IMR-90 (cell line): ENCODE results near the gene ETF1. TPM values are rescaled to one million over a fixed set of nuclear protein-coding genes. Genes with fewer than 3 reads are reported as not detected.

Experiments
- ATAC-seq: fragments of 200-7000 bp; cut with Tn5 transposase; 2 replicates; pipeline ENCODE4 v1.9.1; 2020; ENCODE audit warnings: low read depth, mild to moderate bottlenecking, moderate library complexity
- BruUV-seq: library from RNA; stranded (reverse); fragments of 400-500 nt; replicated peaks from 2 replicates; lab custom pipeline; 2021; lab: Mats Ljungman, UMichigan
- CTCF ChIA-PET: fragments of 300-600 bp; formaldehyde crosslinking; extraction: SDS; loops from one replicate; lab custom pipeline; 2021; ENCODE audit warnings: antibody characterized with exemption; lab: Yijun Ruan, JAX
- POLR2A ChIA-PET: fragments of 300-600 bp; sonication (Branson Sonifier 250); formaldehyde crosslinking; loops from one replicate; lab custom pipeline; 2022; ENCODE audit warnings: antibody characterized with exemption; ENCODE audit not compliant: unreplicated experiment; lab: Charles Lee
- DNase-seq: peaks from one replicate; pipeline ENCODE4 v3.0.0; 2013
- H2AFZ ChIP-seq: replicated peaks from 2 replicates; pipeline ENCODE3; 2013; ENCODE audit warnings: low read length, mild to moderate bottlenecking; ENCODE audit not compliant: poor library complexity
- H2AK5ac ChIP-seq: 2 replicates; pipeline ENCODE4 v1.6.1; 2013; ENCODE audit warnings: low read depth, low read length, inconsistent platforms
- H2AK9ac ChIP-seq: replicated peaks from 2 replicates; pipeline ENCODE3; 2013; ENCODE audit warnings: mild to moderate bottlenecking, low read depth, low read length, moderate library complexity; ENCODE audit not compliant: poor library complexity
- H2BK120ac ChIP-seq: 2 replicates; pipeline ENCODE4 v1.6.1; 2013; ENCODE audit warnings: low read depth, low read length, inconsistent platforms
- H2BK15ac ChIP-seq: 3 replicates; pipeline ENCODE4 v1.6.1; 2013; ENCODE audit warnings: low read depth, low read length, inconsistent platforms
- H2BK20ac ChIP-seq: 2 replicates; pipeline ENCODE4 v1.6.1; 2013; ENCODE audit warnings: low read depth, mild to moderate bottlenecking, inconsistent platforms, low read length, moderate library complexity
- H2BK5ac ChIP-seq: 2 replicates; pipeline ENCODE4 v1.6.1; 2013; ENCODE audit warnings: mild to moderate bottlenecking, low read depth, low read length, inconsistent platforms; ENCODE audit not compliant: poor library complexity, severe bottlenecking
- H3K14ac ChIP-seq: replicated peaks from 2 replicates; pipeline ENCODE4 v1.6.1; 2013; ENCODE audit warnings: low read depth, low read length, inconsistent platforms
- H3K18ac ChIP-seq: 2 replicates; pipeline ENCODE4 v1.6.1; 2013; ENCODE audit warnings: low read depth, low read length, control low read depth
- H3K23ac ChIP-seq: 2 replicates; pipeline ENCODE4 v1.6.1; 2013; ENCODE audit warnings: low read depth, low read length, inconsistent platforms
- H3K27ac ChIP-seq: 2 replicates; pipeline ENCODE4 v1.5.1; 2013; ENCODE audit warnings: mild to moderate bottlenecking, control low read depth, low read length; ENCODE audit not compliant: insufficient read depth
- H3K27me3 ChIP-seq: 2 replicates; pipeline ENCODE4 v1.6.1; 2013; ENCODE audit warnings: low read length; ENCODE audit not compliant: control insufficient read depth, insufficient read depth
- H3K36me3 ChIP-seq: 2 replicates; pipeline ENCODE4 v1.6.1; 2013; ENCODE audit warnings: low read length, mixed read lengths; ENCODE audit not compliant: control insufficient read depth, insufficient read depth
- H3K4ac ChIP-seq: 2 replicates; pipeline ENCODE4 v1.6.1; 2013; ENCODE audit warnings: low read depth, low read length, inconsistent platforms
- H3K4me1 ChIP-seq: 2 replicates; pipeline ENCODE4 v1.6.1; 2013; ENCODE audit warnings: low read length, mixed read lengths; ENCODE audit not compliant: control insufficient read depth, insufficient read depth
- H3K4me2 ChIP-seq: 2 replicates; pipeline ENCODE4 v1.6.1; 2013; ENCODE audit warnings: low read depth, mild to moderate bottlenecking, control low read depth, low read length, moderate library complexity
- H3K4me3 ChIP-seq: 2 replicates; pipeline ENCODE4 v1.5.1; 2013; ENCODE audit warnings: low read depth, mild to moderate bottlenecking, control low read depth, low read length, moderate library complexity; ENCODE audit not compliant: insufficient read depth
- H3K56ac ChIP-seq: 2 replicates; pipeline ENCODE4 v1.6.1; 2013; ENCODE audit warnings: low read length, inconsistent platforms; ENCODE audit not compliant: insufficient read depth; ENCODE audit errors: extremely low read depth
- H3K79me1 ChIP-seq, 2 experiments: 2 replicates each; pipeline ENCODE4 v1.6.1; 2013; ENCODE audit warnings: low read length in 2 of 2, inconsistent platforms in 1 of 2, low read depth in 1 of 2
- H3K9ac ChIP-seq: 2 replicates; pipeline ENCODE4 v1.6.1; 2013; ENCODE audit warnings: low read depth, low read length, control low read depth
- H3K9me1 ChIP-seq: 2 replicates; pipeline ENCODE4 v1.6.1; 2013; ENCODE audit warnings: low read length, inconsistent platforms; ENCODE audit not compliant: insufficient read depth
- H3K9me3 ChIP-seq: 2 replicates; pipeline ENCODE4 v1.6.1; 2013; ENCODE audit warnings: low read length; ENCODE audit not compliant: control insufficient read depth, insufficient read depth
- H4K20me1 ChIP-seq: 2 replicates; pipeline ENCODE4 v1.6.1; 2013; ENCODE audit warnings: low read length, inconsistent platforms; ENCODE audit not compliant: insufficient read depth
- H4K5ac ChIP-seq: 2 replicates; pipeline ENCODE4 v1.6.1; 2013; ENCODE audit warnings: mild to moderate bottlenecking, low read depth, low read length, control low read depth
- H4K8ac ChIP-seq, 2 experiments: 2 replicates each; pipeline ENCODE4 v1.6.1; 2013; ENCODE audit warnings: low read depth in 2 of 2, low read length in 2 of 2, control low read depth in 1 of 2, inconsistent platforms in 1 of 2
- H4K91ac ChIP-seq: 2 replicates; pipeline ENCODE4 v1.6.1; 2013; ENCODE audit warnings: low read depth, low read length, inconsistent platforms; ENCODE audit not compliant: insufficient read depth
- CTCF ChIP-seq: conservative IDR thresholded peaks from 2 replicates; pipeline ENCODE4 v1.5.1; 2012; ENCODE audit warnings: mild to moderate bottlenecking, low read depth, low read length, improper control_type of control experiment
- FOS ChIP-seq: fragments of 150-350 bp; IDR thresholded peaks from 2 replicates; pipeline ENCODE4 v1.6.1; 2016; ENCODE audit warnings: low read depth, low read length
- MAZ ChIP-seq: IDR thresholded peaks from 2 replicates; pipeline ENCODE4 v1.6.1; 2012; ENCODE audit warnings: low read depth, mild to moderate bottlenecking, low read length, improper control_type of control experiment, moderate library complexity, borderline replicate concordance
- MXI1 ChIP-seq: IDR thresholded peaks from 2 replicates; pipeline ENCODE4 v1.6.1; 2012; ENCODE audit warnings: low read depth, mild to moderate bottlenecking, low read length, moderate library complexity, borderline replicate concordance
- NFE2L2 ChIP-seq: fragments of 150-350 bp; IDR thresholded peaks from 2 replicates; pipeline ENCODE4 v1.6.1; 2016; ENCODE audit warnings: low read depth, mild to moderate bottlenecking, low read length
- POLR2A ChIP-seq: IDR thresholded peaks from 2 replicates; pipeline ENCODE4 v1.6.1; 2012; ENCODE audit warnings: mild to moderate bottlenecking, low read depth, low read length
- RAD21 ChIP-seq: IDR thresholded peaks from 2 replicates; pipeline ENCODE4 v1.6.1; 2012; ENCODE audit warnings: low read length, improper control_type of control experiment
- RCOR1 ChIP-seq: IDR thresholded peaks from 2 replicates; pipeline ENCODE4 v1.6.1; 2012; ENCODE audit warnings: mild to moderate bottlenecking, low read length, improper control_type of control experiment; ENCODE audit not compliant: insufficient replicate concordance
- RFX5 ChIP-seq: IDR thresholded peaks from 2 replicates; pipeline ENCODE4 v1.8.0; 2012; ENCODE audit warnings: low read depth, mild to moderate bottlenecking, low read length, moderate library complexity
- WGBS, 2 experiments: methylation state at CpG; one replicate each; pipeline versions ENCODE4 v1.1.5 to v1.1.7; 2013; ENCODE audit warnings: missing lambda C conversion rate in 2 of 2; ENCODE audit not compliant: insufficient read length in 1 of 2; ENCODE audit errors: extremely low coverage in 2 of 2; 5-methylcytosine and 5-hydroxymethylcytosine counted together
- dilution Hi-C: fragments of 300-500 bp; cut with HindIII; formaldehyde crosslinking; loops from one replicate; pipeline ENCODE4 v1.14.3; 2018; ENCODE audit warnings: low sequenced_read_pairs; ENCODE audit not compliant: unreplicated experiment
- in situ Hi-C: fragments of 300-500 bp; cut with MboI; formaldehyde crosslinking; loops from 3 replicates; pipeline ENCODE4 v1.14.3; 2019; ENCODE audit warnings: low sequenced_read_pairs, inconsistent platforms, mixed read lengths
- intact Hi-C: fragments of 100-400 bp; cut with micrococcal nuclease; formaldehyde crosslinking; loops from 2 replicates; pipeline ENCODE4 v1.10.0; 2022
- polyA plus RNA-seq, 3 experiments: library from polyadenylated mRNA; depleted of rRNA; stranded (reverse); fragments of >200 nt; gene quantifications; 2 replicates each; pipeline ENCODE4 v1.2.3, GENCODE V29; 2012; ENCODE audit warnings: low replicate concordance in 1 of 3
- total RNA-seq: library from RNA; depleted of rRNA; stranded (reverse); fragments of >200 nt; gene quantifications from 2 replicates; pipeline ENCODE4 v1.2.3, GENCODE V29; 2012
- TF ChIP-seq, protein P1 (sequence below): fragments of 150-350 bp; IDR thresholded peaks from 2 replicates; pipeline ENCODE4 v1.6.1; 2017; ENCODE audit warnings: mild to moderate bottlenecking, antibody characterized with exemption, low read length, low read depth
- TF ChIP-seq, protein P2 (sequence below): fragments of 150-350 bp; IDR thresholded peaks from 2 replicates; pipeline ENCODE4 v1.6.1; 2016; ENCODE audit warnings: low read depth, mild to moderate bottlenecking, low read length, moderate library complexity, borderline replicate concordance

Gene ETF1
- total and polyA plus RNA-seq, 2 of the 4 experiments (the other 2 are of a cell fraction) = 53.2 to 126 TPM

GRCh38 chr5:138553437-138554095 lies 10.5 kb upstream of the ETF1 start:
- intact Hi-C loops = no loop called here
- H3K4me2 ChIP-seq = no peak overlapping the region
- no peaks in the 10 kb centered on the region for H3K4me1 ChIP-seq
- dilution Hi-C loops = no loop called here
- H3K9me3 ChIP-seq = no peaks in the 10 kb centered on the region
- H3K36me3 ChIP-seq = peaks cover 31% of the 10 kb centered on the region
- peaks cover 10 to 36% of the 10 kb centered on the region in 2 experiments; a peak in 2 of 4 replicates for H3K79me1 ChIP-seq
- no peak overlapping the region for H2BK120ac ChIP-seq
- no peak overlapping the region for H3K9ac ChIP-seq
- no peak overlapping the region for H2AK9ac ChIP-seq
- no peak overlapping the region for H2AFZ ChIP-seq
- H2BK5ac ChIP-seq = no peak overlapping the region
- H3K27ac ChIP-seq = no peak overlapping the region
- H4K8ac ChIP-seq = no peak overlapping the region
- no peak overlapping the region for H3K23ac ChIP-seq
- peaks cover 26% of the 10 kb centered on the region; the same call in 1 of the 2 replicates for H4K20me1 ChIP-seq
- no peak overlapping the region for H3K18ac ChIP-seq
- H3K9me1 ChIP-seq = no peaks in the 10 kb centered on the region
- no peak for TF ChIP-seq RFX5
- TF ChIP-seq FOS = no peak
- no peak for TF ChIP-seq MAZ
- TF ChIP-seq RCOR1 = no peak
- TF ChIP-seq, protein P1, sequence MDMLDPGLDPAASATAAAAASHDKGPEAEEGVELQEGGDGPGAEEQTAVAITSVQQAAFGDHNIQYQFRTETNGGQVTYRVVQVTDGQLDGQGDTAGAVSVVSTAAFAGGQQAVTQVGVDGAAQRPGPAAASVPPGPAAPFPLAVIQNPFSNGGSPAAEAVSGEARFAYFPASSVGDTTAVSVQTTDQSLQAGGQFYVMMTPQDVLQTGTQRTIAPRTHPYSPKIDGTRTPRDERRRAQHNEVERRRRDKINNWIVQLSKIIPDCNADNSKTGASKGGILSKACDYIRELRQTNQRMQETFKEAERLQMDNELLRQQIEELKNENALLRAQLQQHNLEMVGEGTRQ = no peak
- TF ChIP-seq, protein P2, sequence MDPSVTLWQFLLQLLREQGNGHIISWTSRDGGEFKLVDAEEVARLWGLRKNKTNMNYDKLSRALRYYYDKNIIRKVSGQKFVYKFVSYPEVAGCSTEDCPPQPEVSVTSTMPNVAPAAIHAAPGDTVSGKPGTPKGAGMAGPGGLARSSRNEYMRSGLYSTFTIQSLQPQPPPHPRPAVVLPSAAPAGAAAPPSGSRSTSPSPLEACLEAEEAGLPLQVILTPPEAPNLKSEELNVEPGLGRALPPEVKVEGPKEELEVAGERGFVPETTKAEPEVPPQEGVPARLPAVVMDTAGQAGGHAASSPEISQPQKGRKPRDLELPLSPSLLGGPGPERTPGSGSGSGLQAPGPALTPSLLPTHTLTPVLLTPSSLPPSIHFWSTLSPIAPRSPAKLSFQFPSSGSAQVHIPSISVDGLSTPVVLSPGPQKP = no peak
- TF ChIP-seq POLR2A = no peak
- no peak for TF ChIP-seq NFE2L2
- TF ChIP-seq CTCF = no peak
- no peak for TF ChIP-seq RAD21
- TF ChIP-seq MXI1 = no peak
- no peak overlapping the region for H4K91ac ChIP-seq
- no peaks in the 10 kb centered on the region for H3K27me3 ChIP-seq
- ATAC-seq (peak; percentile 22; the same call in 1 of the 2 replicates), DNase-seq (no peak)
- H3K56ac ChIP-seq = no peak overlapping the region
- POLR2A ChIA-PET = no interaction called here
- CTCF ChIA-PET = interaction anchor here (0.6 to 1.3 kb wide), 2 partner anchors 10 to 89 kb away, joined by 3 read pairs; no protein-coding TSS in a partner anchor
- H3K4me3 ChIP-seq = no peak overlapping the region
- no peak overlapping the region for H4K5ac ChIP-seq
- in situ Hi-C loops = no loop called here
- H2BK15ac ChIP-seq = no peak overlapping the region
- no peak overlapping the region for H3K4ac ChIP-seq
- no peak overlapping the region for H3K14ac ChIP-seq
- H2BK20ac ChIP-seq = no peak overlapping the region
- no peak overlapping the region for H2AK5ac ChIP-seq
- no TSS peak for BruUV-seq
- no CpG with 5 or more reads among the region's 5 CpGs for WGBS, 2 experiments
